Nephron progenitor cell (in vitro differentiated cells): ENCODE results near the gene NR6A1.

ENCODE experiments used
- DNase-seq: peaks from one replicate; pipeline ENCODE4 v3.0.0; 2021
- H3K27ac Mint-ChIP-seq: 2 replicates; pipeline ENCODE4 v1.8.0; 2021; ENCODE audit warnings: mild to moderate bottlenecking, moderate library complexity, mixed read lengths
- H3K27me3 Mint-ChIP-seq: 2 replicates; pipeline ENCODE4 v1.8.0; 2021; ENCODE audit warnings: mild to moderate bottlenecking, low read depth, mixed read lengths; ENCODE audit not compliant: poor library complexity
- H3K36me3 Mint-ChIP-seq: 2 replicates; pipeline ENCODE4 v1.8.0; 2021; ENCODE audit warnings: low read depth, mixed read lengths
- H3K4me1 Mint-ChIP-seq: 2 replicates; pipeline ENCODE4 v1.8.0; 2021; ENCODE audit warnings: mixed read lengths
- H3K4me3 Mint-ChIP-seq: 2 replicates; pipeline ENCODE4 v1.8.0; 2021; ENCODE audit warnings: mild to moderate bottlenecking, moderate library complexity, mixed read lengths
- H3K9me3 Mint-ChIP-seq: 2 replicates; pipeline ENCODE4 v1.8.0; 2021; ENCODE audit warnings: mild to moderate bottlenecking, moderate library complexity, mixed read lengths
- TF ChIP-seq, protein P1 (sequence below): fragments of 200-600 bp; sonication (generic); IDR thresholded peaks from 2 replicates; pipeline ENCODE4 v1.5.0; 2021; ENCODE audit warnings: antibody characterized with exemption

The NR6A1 gene

DNA sequence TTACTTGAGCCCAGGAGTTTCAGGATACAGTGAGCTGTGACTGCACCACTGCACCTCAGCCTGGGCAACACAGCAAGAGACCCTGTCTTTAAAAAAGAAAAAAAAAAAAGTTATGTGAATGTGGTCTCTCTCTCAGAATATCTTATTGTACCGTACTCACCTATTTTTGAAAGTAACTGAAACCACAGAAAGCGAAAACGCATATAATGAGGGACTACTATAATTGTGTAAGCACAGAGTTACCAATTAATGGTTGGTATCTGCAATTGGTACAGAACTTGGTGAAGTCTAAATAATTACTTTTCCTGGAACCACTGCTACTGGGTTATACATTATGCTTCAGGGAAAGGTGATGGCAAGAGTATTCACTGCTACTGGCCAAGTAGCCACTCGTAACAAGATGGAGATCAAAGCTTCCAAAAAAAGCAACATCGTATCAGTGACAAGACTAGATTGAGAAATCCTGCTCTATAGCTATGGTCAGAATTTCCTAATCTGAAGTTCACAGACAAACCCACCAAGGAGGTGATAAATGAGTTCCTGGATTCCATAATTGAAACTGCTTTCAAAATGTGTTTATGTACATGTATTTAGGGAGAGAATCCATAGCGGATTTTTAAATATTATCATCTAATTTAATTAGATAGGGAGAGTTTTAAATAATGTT lies 82.7 kb downstream of the NR6A1 start:
- H3K9me3 Mint-ChIP-seq, result peaks cover 4% of the 10 kb centered on the region
- no peak overlapping the region for H3K27ac Mint-ChIP-seq
- peaks cover 59% of the 10 kb centered on the region for H3K36me3 Mint-ChIP-seq
- no peaks in the 10 kb centered on the region for H3K27me3 Mint-ChIP-seq
- no peak overlapping the region for H3K4me3 Mint-ChIP-seq
- H3K4me1 Mint-ChIP-seq, result peaks cover 3% of the 10 kb centered on the region
- no peak for DNase-seq
- TF ChIP-seq, protein P1, sequence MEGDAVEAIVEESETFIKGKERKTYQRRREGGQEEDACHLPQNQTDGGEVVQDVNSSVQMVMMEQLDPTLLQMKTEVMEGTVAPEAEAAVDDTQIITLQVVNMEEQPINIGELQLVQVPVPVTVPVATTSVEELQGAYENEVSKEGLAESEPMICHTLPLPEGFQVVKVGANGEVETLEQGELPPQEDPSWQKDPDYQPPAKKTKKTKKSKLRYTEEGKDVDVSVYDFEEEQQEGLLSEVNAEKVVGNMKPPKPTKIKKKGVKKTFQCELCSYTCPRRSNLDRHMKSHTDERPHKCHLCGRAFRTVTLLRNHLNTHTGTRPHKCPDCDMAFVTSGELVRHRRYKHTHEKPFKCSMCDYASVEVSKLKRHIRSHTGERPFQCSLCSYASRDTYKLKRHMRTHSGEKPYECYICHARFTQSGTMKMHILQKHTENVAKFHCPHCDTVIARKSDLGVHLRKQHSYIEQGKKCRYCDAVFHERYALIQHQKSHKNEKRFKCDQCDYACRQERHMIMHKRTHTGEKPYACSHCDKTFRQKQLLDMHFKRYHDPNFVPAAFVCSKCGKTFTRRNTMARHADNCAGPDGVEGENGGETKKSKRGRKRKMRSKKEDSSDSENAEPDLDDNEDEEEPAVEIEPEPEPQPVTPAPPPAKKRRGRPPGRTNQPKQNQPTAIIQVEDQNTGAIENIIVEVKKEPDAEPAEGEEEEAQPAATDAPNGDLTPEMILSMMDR, result no peak

DNA sequence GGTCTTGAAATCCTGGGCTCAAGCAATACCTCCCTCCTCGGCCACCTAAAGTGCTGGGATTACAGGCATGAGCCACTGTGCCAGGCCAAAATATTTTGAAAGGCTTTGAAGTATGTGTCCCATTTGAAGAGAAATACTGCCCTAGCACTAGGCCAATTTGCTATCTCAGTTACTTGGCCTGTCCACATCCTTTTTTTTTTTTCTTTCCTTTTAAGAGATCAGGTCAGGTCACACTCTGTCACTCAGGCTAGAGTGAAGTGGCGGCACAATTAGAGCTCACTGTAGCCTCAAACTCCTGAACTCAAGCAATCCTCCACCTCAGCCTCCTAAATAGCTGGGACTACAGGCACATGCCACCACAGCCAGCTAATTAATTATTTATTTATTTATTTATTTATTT lies 84.2 kb downstream of the NR6A1 start:
- H3K27ac Mint-ChIP-seq, result no peak overlapping the region
- no peak for DNase-seq
- TF ChIP-seq, protein P1, result no peak

DNA sequence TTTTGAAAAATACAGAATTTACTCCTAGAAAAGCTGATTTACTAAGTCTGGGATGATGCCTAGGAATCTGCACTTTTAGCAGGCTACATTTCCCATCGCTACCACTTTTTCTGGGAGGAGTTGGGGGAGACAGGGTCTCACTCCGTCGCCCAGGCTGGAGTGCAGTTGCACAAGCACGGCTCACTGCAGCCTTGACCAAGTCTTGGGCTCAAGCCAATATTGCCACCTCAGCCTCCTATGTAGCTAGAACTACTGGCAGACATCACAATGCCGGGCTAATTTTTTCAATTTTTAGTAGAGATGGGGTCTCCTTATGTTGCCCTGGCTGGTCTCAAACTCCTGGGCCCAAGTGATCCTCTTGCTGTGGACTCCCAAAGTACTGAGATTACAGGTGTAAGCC lies 85.9 kb downstream of the NR6A1 start:
- no peak for DNase-seq
- peaks cover 4% of the 10 kb centered on the region for H3K9me3 Mint-ChIP-seq
- TF ChIP-seq, protein P1, result no peak
- no peaks in the 10 kb centered on the region for H3K4me1 Mint-ChIP-seq
- peak overlapping the region; percentile 48 for H3K27ac Mint-ChIP-seq
- H3K36me3 Mint-ChIP-seq, result peaks cover 71% of the 10 kb centered on the region
- no peak overlapping the region for H3K4me3 Mint-ChIP-seq
- no peaks in the 10 kb centered on the region for H3K27me3 Mint-ChIP-seq

More for the DNA sequence above, 84.2 kb downstream of the NR6A1 start:
- Mint-ChIP-seq H3K36me3 (peaks cover 65% of the 10 kb centered on the region), H3K9me3 (peaks cover 4% of the 10 kb centered on the region), H3K4me3 (no peak overlapping the region), H3K27me3 (no peaks in the 10 kb centered on the region), H3K4me1 (no peaks in the 10 kb centered on the region)

DNA sequence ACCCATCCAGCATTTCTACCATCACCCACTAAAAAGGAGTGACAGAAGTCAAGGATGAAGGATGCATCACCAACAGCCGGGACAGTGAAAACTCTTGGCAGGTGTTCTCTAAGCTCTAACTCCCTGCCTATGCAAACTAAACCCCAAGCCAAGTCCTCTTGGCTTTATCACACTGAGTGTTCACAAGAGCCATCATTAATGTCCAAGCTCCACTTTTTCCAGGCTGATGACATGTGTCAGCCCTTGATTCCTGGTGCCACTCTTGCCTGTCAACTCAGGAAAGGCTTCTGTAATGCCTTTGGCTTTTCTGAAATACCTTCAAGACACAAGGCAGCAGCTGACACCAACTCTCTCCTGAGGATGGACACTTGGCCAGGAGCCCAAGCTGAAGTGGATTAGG lies 86.9 kb downstream of the NR6A1 start:
- H3K27me3 Mint-ChIP-seq, result no peaks in the 10 kb centered on the region
- H3K4me1 Mint-ChIP-seq, result no peaks in the 10 kb centered on the region
- TF ChIP-seq, protein P1, result no peak
- H3K27ac Mint-ChIP-seq, result no peak overlapping the region
- H3K9me3 Mint-ChIP-seq, result peaks cover 4% of the 10 kb centered on the region
- peaks cover 61% of the 10 kb centered on the region for H3K36me3 Mint-ChIP-seq
- H3K4me3 Mint-ChIP-seq, result no peak overlapping the region
- DNase-seq, result no peak

DNA sequence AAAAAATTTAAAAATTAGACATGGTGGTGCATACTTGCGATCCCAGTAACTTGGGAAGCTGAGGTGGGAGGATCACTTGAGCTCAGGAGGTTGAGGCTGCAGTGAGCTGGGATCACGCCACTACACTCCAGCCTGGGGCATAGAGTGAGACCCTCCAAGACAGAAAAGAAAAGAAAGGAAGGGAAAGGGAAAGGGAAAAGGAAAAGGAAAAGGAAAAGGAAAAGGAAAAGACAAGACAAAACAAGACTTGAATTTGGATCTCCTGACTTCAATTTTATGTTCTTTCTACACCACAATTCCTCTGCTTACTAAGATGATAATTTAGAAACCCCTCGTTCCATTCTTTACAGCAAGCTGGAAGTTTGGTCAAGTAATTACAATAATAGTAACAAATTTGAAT lies 88.1 kb downstream of the NR6A1 start:
- no peaks in the 10 kb centered on the region for H3K27me3 Mint-ChIP-seq
- H3K4me3 Mint-ChIP-seq, result no peak overlapping the region
- TF ChIP-seq, protein P1, result no peak
- H3K36me3 Mint-ChIP-seq, result peaks cover 52% of the 10 kb centered on the region
- no peaks in the 10 kb centered on the region for H3K4me1 Mint-ChIP-seq
- DNase-seq, result no peak
- no peak overlapping the region for H3K27ac Mint-ChIP-seq
- no peaks in the 10 kb centered on the region for H3K9me3 Mint-ChIP-seq

DNA sequence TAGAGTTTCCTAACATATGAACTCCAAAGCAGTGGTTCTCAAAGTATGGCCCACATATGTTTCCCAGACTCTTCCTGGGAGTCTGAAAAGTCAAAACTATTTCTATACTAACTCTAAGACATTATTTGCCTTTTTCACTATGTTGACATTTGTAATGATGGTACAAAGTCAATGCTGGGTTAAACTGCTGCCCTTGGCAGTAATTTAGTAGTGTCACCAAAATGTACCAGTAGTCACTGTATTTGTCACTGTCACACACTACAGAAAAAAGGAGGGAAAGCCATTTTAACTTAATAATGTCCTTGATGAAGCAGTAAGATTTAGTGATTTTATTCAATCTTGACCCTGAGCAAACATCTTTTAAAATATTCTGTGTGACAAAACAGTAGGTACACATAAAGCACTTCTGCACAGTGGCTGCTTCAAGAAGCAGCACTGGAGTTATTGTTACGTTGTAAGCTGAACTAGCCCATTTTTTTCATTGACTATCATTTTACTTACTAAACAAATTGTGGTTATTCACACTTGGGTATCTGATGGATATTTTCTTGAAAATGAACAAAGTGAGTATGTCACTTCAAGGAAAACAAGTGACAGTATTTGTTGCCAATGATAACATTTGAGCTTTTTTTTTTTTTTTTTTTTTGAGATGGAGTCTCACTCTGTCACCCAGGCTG lies 90.3 kb downstream of the NR6A1 start:
- H3K9me3 Mint-ChIP-seq, result no peaks in the 10 kb centered on the region
- H3K4me3 Mint-ChIP-seq, result no peak overlapping the region
- no peak for DNase-seq

More for the DNA sequence above, 90.3 kb downstream of the NR6A1 start:
- Mint-ChIP-seq H3K36me3 (peaks cover 37% of the 10 kb centered on the region), H3K4me1 (no peaks in the 10 kb centered on the region), H3K27ac (peak overlapping the region; percentile 77), H3K27me3 (no peaks in the 10 kb centered on the region)
- TF ChIP-seq, protein P1, result no peak
